ENCODE data around the gene ZBTB12. TPM values are rescaled to one million over a fixed set of nuclear protein-coding genes. Genes with fewer than 3 reads are reported as not detected.
A peak's percentile ranks its signal among the peaks of the same experiment; 100 is the strongest.

Gene ZBTB12
- total and polyA plus RNA-seq, 2 experiments from 2014 or later, result 4.4 TPM; not detected in 1

GRCh38 chr6:31899215-31899614, 2.7 kb downstream of the ZBTB12 start:
- Histone ChIP-seq H3K4me2 (peak overlapping the region; percentile 89), H4K20me1 (ENCODE audit: insufficient read depth, poor library complexity, severe bottlenecking) (no peaks in the 10 kb centered on the region), H3K27ac (no peak overlapping the region), H3K4me3 (no peak overlapping the region), H3K36me3 (replicated peaks; ENCODE audit: insufficient read depth, low read depth) (no peaks in the 10 kb centered on the region), H3K4me1 (ENCODE audit: insufficient read depth) (peaks cover 24% of the 10 kb centered on the region), H3K9me2 (replicated peaks; ENCODE audit: insufficient read depth) (no peaks in the 10 kb centered on the region), H3K79me2 (peaks cover 37% of the 10 kb centered on the region), H3K9me3 (ENCODE audit: low read depth) (no peaks in the 10 kb centered on the region), H3K27me3 (no peaks in the 10 kb centered on the region), H2AFZ (no peak overlapping the region)
- TF ChIP-seq CTCF (IDR thresholded peaks at IDR 0.05; ENCODE audit: poor library complexity), result no peak
- no peak for TF ChIP-seq EZH2phosphoT487 (IDR thresholded peaks at IDR 0.05; ENCODE audit: low read depth, severe bottlenecking, unreplicated experiment)
- TF ChIP-seq EZH2 (IDR thresholded peaks at IDR 0.05; ENCODE audit: borderline replicate concordance), result no peak
- 88% methylated on average over 5 of the region's 5 CpGs for WGBS (ENCODE audit: low lambda C conversion rate, missing lambda C conversion rate)
- DNase-seq (ENCODE audit: low spot score), result no peak

GRCh38 chr6:31898383-31899011, 3.4 kb downstream of the ZBTB12 start:
- 16% methylated on average over 8 of the region's 8 CpGs for WGBS (ENCODE audit: low lambda C conversion rate, missing lambda C conversion rate)

GRCh38 chr6:31897612-31898382, 4.1 kb downstream of the ZBTB12 start, which contains the start of gene EHMT2:
EHMT2 (minus strand) TSS chr6:31897698; CDS start chr6:31897677, 21 bp downstream.
- H3K4me2 ChIP-seq, result peak within 1 kb of the TSS; percentile 97
- TF ChIP-seq EZH2phosphoT487 (IDR thresholded peaks at IDR 0.05; ENCODE audit: low read depth, severe bottlenecking, unreplicated experiment) (no peak), EZH2 (IDR thresholded peaks at IDR 0.05; ENCODE audit: borderline replicate concordance) (no peak), CTCF (IDR thresholded peaks at IDR 0.05; ENCODE audit: poor library complexity) (no peak)
- H2AFZ ChIP-seq, result peak within 1 kb of the TSS; percentile 98
- DNase-seq (ENCODE audit: low spot score), result peak; percentile 95
- H3K9me3 ChIP-seq (ENCODE audit: low read depth), result no peaks in the 10 kb centered on the region
- peaks cover 17% of the 10 kb centered on the region for H3K4me1 ChIP-seq (ENCODE audit: insufficient read depth)
- WGBS (ENCODE audit: low lambda C conversion rate, missing lambda C conversion rate), result 1% methylated on average over 42 of the region's 49 CpGs
- peak within 1 kb of the TSS; percentile 73 for H3K27ac ChIP-seq
- H3K36me3 ChIP-seq (replicated peaks; ENCODE audit: insufficient read depth, low read depth), result no peaks in the 10 kb centered on the region
- H3K4me3 ChIP-seq, result peak within 1 kb of the TSS; percentile 99
- H3K27me3 ChIP-seq, result no peaks in the 10 kb centered on the region
- H4K20me1 ChIP-seq (ENCODE audit: insufficient read depth, poor library complexity, severe bottlenecking), result no peaks in the 10 kb centered on the region
- H3K79me2 ChIP-seq, result peaks cover 37% of the 10 kb centered on the region
- no peaks in the 10 kb centered on the region for H3K9me2 ChIP-seq (replicated peaks; ENCODE audit: insufficient read depth)

More at GRCh38 chr6:31898383-31899011, 3.4 kb downstream of the ZBTB12 start:
- Histone ChIP-seq H3K9me2 (replicated peaks; ENCODE audit: insufficient read depth) (no peaks in the 10 kb centered on the region), H3K4me2 (peak overlapping the region; percentile 89), H3K4me1 (ENCODE audit: insufficient read depth) (peaks cover 21% of the 10 kb centered on the region), H3K27me3 (no peaks in the 10 kb centered on the region), H4K20me1 (ENCODE audit: insufficient read depth, poor library complexity, severe bottlenecking) (no peaks in the 10 kb centered on the region), H3K4me3 (peak overlapping the region; percentile 63), H3K9me3 (ENCODE audit: low read depth) (no peaks in the 10 kb centered on the region), H2AFZ (peak overlapping the region; percentile 69), H3K36me3 (replicated peaks; ENCODE audit: insufficient read depth, low read depth) (no peaks in the 10 kb centered on the region), H3K79me2 (peaks cover 37% of the 10 kb centered on the region), H3K27ac (peak overlapping the region; percentile 70)
- DNase-seq (ENCODE audit: low spot score), result peak; percentile 69
- TF ChIP-seq EZH2 (IDR thresholded peaks at IDR 0.05; ENCODE audit: borderline replicate concordance) (no peak), CTCF (IDR thresholded peaks at IDR 0.05; ENCODE audit: poor library complexity) (no peak), EZH2phosphoT487 (IDR thresholded peaks at IDR 0.05; ENCODE audit: low read depth, severe bottlenecking, unreplicated experiment) (no peak)

Data from hepatocyte (in vitro differentiated cells).